ENCODE results near the gene EEF1AKMT3.
A peak's percentile ranks its signal among the peaks of the same experiment; 100 is the strongest.
"Not testable (repeated sequence)": the region's sequence is repeated elsewhere in the genome, so short reads cannot be mapped to it uniquely, and the experiment has no call there.

Gene EEF1AKMT3

DNA sequence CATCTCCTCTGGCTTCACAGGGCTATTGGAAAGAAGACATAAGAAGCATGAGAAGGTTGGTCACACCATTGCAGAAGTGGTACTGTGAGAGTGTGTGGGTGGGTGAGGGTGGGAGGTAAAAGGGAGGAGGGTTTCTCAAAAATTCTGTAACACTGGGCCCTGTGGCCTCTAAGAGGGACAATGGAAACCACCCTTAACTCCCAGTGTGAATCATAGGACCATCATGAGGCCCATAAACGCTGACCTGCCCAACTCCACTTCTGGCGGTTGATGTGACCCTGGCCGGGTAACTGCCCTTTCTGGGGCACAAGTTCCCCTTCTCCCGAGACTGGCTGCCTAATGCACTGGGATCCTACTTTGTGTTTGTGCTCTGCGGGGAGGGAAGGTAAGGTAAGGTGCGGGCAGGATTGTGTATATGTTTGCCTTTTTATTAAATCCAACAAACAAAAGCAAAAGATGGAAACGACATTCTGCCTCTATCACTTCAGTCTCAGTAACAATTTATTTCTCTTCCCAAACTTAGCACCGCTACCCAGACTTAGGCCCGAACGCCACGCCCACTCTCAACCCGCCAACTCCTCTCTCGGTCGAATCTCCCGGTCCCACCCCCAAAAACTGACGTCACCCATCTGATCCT is 1.1 kb upstream of the EEF1AKMT3 start:
- DNase-seq (ENCODE audit: extremely low read depth, low read depth), result peak; percentile 78
- TF ChIP-seq, protein P1, sequence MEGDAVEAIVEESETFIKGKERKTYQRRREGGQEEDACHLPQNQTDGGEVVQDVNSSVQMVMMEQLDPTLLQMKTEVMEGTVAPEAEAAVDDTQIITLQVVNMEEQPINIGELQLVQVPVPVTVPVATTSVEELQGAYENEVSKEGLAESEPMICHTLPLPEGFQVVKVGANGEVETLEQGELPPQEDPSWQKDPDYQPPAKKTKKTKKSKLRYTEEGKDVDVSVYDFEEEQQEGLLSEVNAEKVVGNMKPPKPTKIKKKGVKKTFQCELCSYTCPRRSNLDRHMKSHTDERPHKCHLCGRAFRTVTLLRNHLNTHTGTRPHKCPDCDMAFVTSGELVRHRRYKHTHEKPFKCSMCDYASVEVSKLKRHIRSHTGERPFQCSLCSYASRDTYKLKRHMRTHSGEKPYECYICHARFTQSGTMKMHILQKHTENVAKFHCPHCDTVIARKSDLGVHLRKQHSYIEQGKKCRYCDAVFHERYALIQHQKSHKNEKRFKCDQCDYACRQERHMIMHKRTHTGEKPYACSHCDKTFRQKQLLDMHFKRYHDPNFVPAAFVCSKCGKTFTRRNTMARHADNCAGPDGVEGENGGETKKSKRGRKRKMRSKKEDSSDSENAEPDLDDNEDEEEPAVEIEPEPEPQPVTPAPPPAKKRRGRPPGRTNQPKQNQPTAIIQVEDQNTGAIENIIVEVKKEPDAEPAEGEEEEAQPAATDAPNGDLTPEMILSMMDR (IDR thresholded peaks at IDR 0.05; ENCODE audit: low read depth, low read length, missing control alignments), result no peak
- peak overlapping the region; percentile 93 for H3K4me3 ChIP-seq (replicated peaks; ENCODE audit: low read depth, low read length)

DNA sequence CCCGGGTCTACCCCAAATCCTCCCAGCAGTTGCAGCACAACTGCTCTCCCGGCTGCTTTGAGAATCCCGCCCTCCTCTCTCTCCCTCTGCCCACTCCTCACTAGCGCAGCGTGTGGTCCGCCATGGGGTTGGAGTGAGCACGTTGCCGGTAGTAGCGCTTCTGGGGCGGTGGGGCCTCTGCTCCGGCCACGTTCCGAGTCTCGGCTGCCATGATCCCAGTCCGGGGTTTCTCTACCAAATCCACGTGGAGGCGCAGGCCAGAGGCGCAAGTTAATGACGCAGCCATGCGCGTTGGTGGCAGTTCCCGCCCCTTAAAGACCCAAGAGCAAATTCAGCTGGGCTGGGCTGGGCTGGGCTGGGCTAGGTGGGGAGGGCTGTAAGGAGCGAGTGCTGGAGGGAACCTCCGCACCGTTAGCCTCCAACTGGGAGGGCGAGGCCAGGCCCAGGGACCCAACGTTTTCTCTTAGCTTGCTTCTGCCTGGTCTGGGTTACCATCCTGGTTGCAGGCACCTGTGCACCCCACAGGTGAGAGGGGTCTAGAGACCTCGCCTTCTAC is 463 bp upstream of the EEF1AKMT3 start, which contains the start of gene METTL1:
METTL1 (minus strand) TSS at position 233 of the 556 bp plus-strand sequence; CDS start at position 211, 22 bp downstream.
- DNase-seq (ENCODE audit: extremely low read depth, low read depth), result peak; percentile 94
- TF ChIP-seq, protein P1 (IDR thresholded peaks at IDR 0.05; ENCODE audit: low read depth, low read length, missing control alignments), result no peak
- H3K4me3 ChIP-seq (replicated peaks; ENCODE audit: low read depth, low read length), result peak within 1 kb of the TSS; percentile 93

DNA sequence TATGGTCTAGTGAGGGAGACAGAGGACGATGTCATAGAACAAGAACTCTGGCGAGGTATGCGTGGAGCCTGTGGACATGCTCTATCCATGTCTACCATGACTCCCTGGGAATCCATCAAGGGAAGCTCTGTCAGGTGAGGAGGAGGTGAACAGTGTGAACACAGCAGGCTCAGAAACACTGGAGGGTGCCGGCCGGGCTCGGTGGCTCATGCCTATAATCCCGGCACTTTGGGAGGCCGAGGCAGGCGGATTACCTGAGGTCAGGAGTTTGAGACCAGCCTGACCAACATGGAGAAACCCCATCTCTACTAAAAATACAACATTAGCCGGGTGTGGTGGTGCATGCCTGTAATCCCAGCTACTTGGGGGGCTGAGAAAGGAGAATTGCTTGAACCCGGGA is 2.2 kb downstream of the EEF1AKMT3 start:
- H3K4me3 ChIP-seq (replicated peaks; ENCODE audit: low read depth, low read length); DNase-seq (ENCODE audit: extremely low read depth, low read depth): not testable (repeated sequence)

DNA sequence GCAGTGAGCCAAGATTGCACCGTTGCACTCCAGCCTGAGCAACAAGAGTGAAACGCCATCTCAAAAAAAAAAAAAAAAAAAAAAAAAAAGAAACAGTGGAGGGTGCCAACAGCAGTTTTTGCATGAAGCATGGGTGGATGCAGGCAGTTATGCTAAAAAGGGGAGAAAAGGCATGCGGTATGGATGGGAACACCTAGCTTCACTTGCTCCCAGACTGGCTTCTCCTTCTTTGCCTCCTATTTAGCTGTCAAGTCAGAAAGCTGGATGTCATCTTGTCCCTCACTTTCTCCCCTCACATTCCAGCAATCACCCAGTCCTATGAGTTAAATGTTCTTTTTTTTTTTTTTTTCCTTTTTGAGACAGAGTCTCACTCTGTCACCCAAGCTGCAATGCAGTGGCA is 2.6 kb downstream of the EEF1AKMT3 start:
- TF ChIP-seq, protein P1 (IDR thresholded peaks at IDR 0.05; ENCODE audit: low read depth, low read length, missing control alignments), result no peak
- no peak for DNase-seq (ENCODE audit: extremely low read depth, low read depth)
- no peak overlapping the region for H3K4me3 ChIP-seq (replicated peaks; ENCODE audit: low read depth, low read length)

DNA sequence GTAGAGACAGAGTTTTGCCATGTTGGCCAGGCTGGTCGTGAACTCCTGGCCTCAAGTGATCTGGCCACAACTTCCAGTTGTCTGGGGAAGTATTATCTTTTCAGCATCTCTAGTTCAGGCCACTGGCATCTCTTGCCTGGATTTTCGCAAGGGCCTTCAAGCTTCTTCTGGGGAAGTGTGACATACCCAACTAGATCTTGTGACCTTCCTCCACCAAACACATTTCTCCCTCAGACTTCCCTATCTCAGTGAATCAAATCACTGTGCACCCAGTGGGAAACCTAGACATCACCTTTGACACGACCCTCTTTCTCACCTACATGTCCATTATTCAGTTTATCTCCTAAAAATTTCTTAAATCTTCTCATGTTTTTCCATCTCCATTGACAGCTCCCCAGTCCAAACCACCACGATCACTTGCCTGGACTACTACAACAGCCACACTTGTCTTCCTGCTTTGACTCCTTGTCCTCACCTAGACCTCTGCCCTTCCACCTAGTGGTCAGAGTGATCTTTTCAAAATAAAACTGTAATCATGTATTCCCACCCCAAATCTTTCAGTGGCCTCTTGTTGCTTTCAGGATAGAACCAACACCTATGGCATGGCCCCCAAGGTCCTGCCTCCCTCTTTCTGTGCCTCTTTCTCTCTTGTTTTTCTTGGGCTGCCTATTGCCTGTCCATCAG is 3.3 kb downstream of the EEF1AKMT3 start:
- no peak overlapping the region for H3K4me3 ChIP-seq (replicated peaks; ENCODE audit: low read depth, low read length)
- no peak for DNase-seq (ENCODE audit: extremely low read depth, low read depth)
- TF ChIP-seq, protein P1 (IDR thresholded peaks at IDR 0.05; ENCODE audit: low read depth, low read length, missing control alignments), result no peak

DNA sequence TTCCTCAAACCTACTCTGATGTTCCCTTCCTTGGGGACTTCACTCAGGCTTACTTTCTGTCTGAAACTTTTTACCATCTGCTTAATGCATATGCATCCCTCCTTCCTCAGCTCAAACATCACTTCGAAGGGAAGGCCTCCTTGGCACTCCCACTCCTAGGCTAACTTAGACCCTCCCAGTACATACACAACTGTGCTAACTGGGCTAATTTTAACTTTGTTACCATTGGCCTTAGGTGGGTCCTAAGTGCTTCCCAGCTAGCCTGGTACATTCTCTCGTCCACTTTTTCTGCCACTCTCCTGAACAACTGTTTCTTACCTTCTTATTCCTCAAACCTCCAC is 3.8 kb downstream of the EEF1AKMT3 start:
- DNase-seq (ENCODE audit: extremely low read depth, low read depth), result no peak
- H3K4me3 ChIP-seq (replicated peaks; ENCODE audit: low read depth, low read length), result no peak overlapping the region
- TF ChIP-seq, protein P1 (IDR thresholded peaks at IDR 0.05; ENCODE audit: low read depth, low read length, missing control alignments), result no peak

DNA sequence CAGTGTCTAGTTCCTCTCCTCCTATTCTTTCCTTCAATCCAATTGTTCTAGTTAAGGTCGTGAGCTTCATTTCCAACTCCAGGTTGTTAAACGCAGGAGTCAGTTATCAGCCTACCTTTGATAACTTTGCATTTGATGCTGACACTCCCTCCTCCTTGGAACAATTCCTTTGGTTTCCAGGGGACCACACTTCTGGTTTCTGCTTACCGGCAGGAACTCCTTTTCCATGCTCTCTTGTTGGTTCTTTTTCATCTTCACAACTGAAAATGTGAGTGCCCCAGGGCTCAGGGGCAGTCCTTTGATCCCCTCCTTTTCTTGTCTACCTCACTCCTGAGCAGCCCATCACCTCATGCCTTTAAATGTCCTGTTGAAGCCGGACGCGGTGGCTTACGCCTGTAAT is 5.0 kb downstream of the EEF1AKMT3 start:
- no peak for DNase-seq (ENCODE audit: extremely low read depth, low read depth)
- no peak overlapping the region for H3K4me3 ChIP-seq (replicated peaks; ENCODE audit: low read depth, low read length)
- TF ChIP-seq, protein P1 (IDR thresholded peaks at IDR 0.05; ENCODE audit: low read depth, low read length, missing control alignments), result no peak

All from HFF-Myc (cell line).